Measurements from ENCODE around the gene GSAP. TPM values are rescaled to one million over a fixed set of nuclear protein-coding genes. Genes with fewer than 3 reads are reported as not detected.

Gene GSAP
- total and polyA plus RNA-seq, 2 donors (not counting 1 experiment from before 2014, with no cell fraction given), result 140 to 207 TPM

GRCh38 chr7:77433901-77434300, 17.8 kb upstream of the GSAP start:
- no peak overlapping the region for H3K4me3 Mint-ChIP-seq

DNA sequence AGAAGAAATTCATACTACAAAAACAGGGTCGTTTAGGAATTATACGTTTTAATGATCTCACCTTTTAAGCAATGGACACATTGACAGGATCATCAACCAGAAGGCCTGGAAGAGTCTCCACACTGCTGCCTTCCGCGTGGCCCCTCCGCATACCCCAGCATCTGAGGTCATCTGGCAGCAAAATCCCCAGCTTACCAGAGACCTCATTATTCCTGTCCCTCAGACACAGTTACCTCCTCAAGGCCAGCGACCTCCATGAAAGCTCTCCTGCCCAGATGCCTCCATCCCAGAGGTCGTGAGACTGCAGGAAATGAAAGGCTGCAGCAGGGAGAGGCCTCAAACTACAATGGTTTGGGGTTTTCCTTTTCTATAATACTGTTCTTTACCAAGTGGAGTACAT, 14.8 kb upstream of the GSAP start:
- no peak overlapping the region for H3K27ac ChIP-seq (ENCODE audit: low read length in 2 of 2)
- intact Hi-C loops (cut with micrococcal nuclease), result no loop called here
- no peaks in the 10 kb centered on the region for H3K36me3 ChIP-seq (replicated peaks in 1 of 2; ENCODE audit: control extremely low read depth in 1 of 2, control insufficient read depth in 1 of 2, extremely low read depth in 1 of 2, insufficient read depth in 2 of 2, low read length in 1 of 2)
- H3K4me1 ChIP-seq (ENCODE audit: control insufficient read depth in 2 of 2, insufficient read depth in 2 of 2, low read length in 2 of 2), result peaks cover 8 to 22% of the 10 kb centered on the region in 2 donors
- H3K9me3 Mint-ChIP-seq (ENCODE audit: insufficient read depth), result no peaks in the 10 kb centered on the region
- H3K9me3 ChIP-seq (ENCODE audit: control extremely low read depth in 1 of 3, control insufficient read depth in 2 of 3, insufficient read depth in 1 of 3, low read length in 2 of 3), result no peaks in the 10 kb centered on the region
- TF ChIP-seq EZH2 (IDR thresholded peaks at IDR 0.05; ENCODE audit: borderline replicate concordance, insufficient read depth, low read depth, low read length, poor library complexity, severe bottlenecking), result no peak
- TF ChIP-seq, protein P1, sequence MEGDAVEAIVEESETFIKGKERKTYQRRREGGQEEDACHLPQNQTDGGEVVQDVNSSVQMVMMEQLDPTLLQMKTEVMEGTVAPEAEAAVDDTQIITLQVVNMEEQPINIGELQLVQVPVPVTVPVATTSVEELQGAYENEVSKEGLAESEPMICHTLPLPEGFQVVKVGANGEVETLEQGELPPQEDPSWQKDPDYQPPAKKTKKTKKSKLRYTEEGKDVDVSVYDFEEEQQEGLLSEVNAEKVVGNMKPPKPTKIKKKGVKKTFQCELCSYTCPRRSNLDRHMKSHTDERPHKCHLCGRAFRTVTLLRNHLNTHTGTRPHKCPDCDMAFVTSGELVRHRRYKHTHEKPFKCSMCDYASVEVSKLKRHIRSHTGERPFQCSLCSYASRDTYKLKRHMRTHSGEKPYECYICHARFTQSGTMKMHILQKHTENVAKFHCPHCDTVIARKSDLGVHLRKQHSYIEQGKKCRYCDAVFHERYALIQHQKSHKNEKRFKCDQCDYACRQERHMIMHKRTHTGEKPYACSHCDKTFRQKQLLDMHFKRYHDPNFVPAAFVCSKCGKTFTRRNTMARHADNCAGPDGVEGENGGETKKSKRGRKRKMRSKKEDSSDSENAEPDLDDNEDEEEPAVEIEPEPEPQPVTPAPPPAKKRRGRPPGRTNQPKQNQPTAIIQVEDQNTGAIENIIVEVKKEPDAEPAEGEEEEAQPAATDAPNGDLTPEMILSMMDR (IDR thresholded peaks at IDR 0.05), result no peak
- no peak overlapping the region for H3K4me3 Mint-ChIP-seq
- POLR2A ChIA-PET, result no interaction called here
- ATAC-seq (ENCODE audit: low read depth), result no peak
- H3K9ac ChIP-seq (ENCODE audit: low read length), result no peak overlapping the region
- H3K27ac Mint-ChIP-seq, result no peak overlapping the region
- no peak overlapping the region for H3K4me3 ChIP-seq (ENCODE audit: control extremely low read depth in 1 of 5, extremely low read depth in 1 of 5, insufficient read depth in 1 of 5, low read depth in 2 of 5, low read length in 4 of 5)
- H3K79me2 ChIP-seq (ENCODE audit: control insufficient read depth, insufficient read depth, low read length), result no peaks in the 10 kb centered on the region
- H3K27me3 ChIP-seq (replicated peaks in 1 of 4; ENCODE audit: control extremely low read depth in 1 of 4, control insufficient read depth in 3 of 4, insufficient read depth in 4 of 4, low read length in 3 of 4), result no peaks in the 10 kb centered on the region
- H3K27me3 Mint-ChIP-seq, result no peaks in the 10 kb centered on the region
- peaks cover 28% of the 10 kb centered on the region for H3K4me1 Mint-ChIP-seq
- no peaks in the 10 kb centered on the region for H4K20me1 ChIP-seq (ENCODE audit: control insufficient read depth, insufficient read depth, low read length, poor library complexity, severe bottlenecking)
- no peak for DNase-seq
- 98% methylated on average over 5 of the region's 7 CpGs for WGBS (ENCODE audit: insufficient coverage)
- no peak overlapping the region for H2AFZ ChIP-seq (ENCODE audit: insufficient read depth, low read depth, low read length, poor library complexity, severe bottlenecking)
- H3K4me2 ChIP-seq (replicated peaks; ENCODE audit: low read depth, low read length, poor library complexity, severe bottlenecking), result no peak overlapping the region
- CTCF ChIA-PET, result no interaction called here

More at GRCh38 chr7:77433901-77434300, 17.8 kb upstream of the GSAP start:
- Mint-ChIP-seq H3K9me3 (ENCODE audit: insufficient read depth) (no peaks in the 10 kb centered on the region), H3K27ac (no peak overlapping the region), H3K27me3 (no peaks in the 10 kb centered on the region), H3K4me1 (peaks cover 3% of the 10 kb centered on the region)
- H3K9me3 ChIP-seq (ENCODE audit: control extremely low read depth in 1 of 3, control insufficient read depth in 2 of 3, insufficient read depth in 1 of 3, low read length in 2 of 3), result no peaks in the 10 kb centered on the region
- H3K36me3 ChIP-seq (replicated peaks in 1 of 2; ENCODE audit: control extremely low read depth in 1 of 2, control insufficient read depth in 1 of 2, extremely low read depth in 1 of 2, insufficient read depth in 2 of 2, low read length in 1 of 2), result no peaks in the 10 kb centered on the region
- H3K27me3 ChIP-seq (replicated peaks in 1 of 4; ENCODE audit: control extremely low read depth in 1 of 4, control insufficient read depth in 3 of 4, insufficient read depth in 4 of 4, low read length in 3 of 4), result no peaks in the 10 kb centered on the region
- ChIA-PET CTCF (interaction anchor here (1.6 kb wide), 1 partner anchor 218 kb away, joined by 5 read pairs; no protein-coding TSS in a partner anchor), POLR2A (no interaction called here)
- no peak overlapping the region for H2AFZ ChIP-seq (ENCODE audit: insufficient read depth, low read depth, low read length, poor library complexity, severe bottlenecking)
- H3K27ac ChIP-seq (ENCODE audit: low read length in 2 of 2), result no peak overlapping the region
- 91% methylated on average over 4 of the region's 5 CpGs for WGBS (ENCODE audit: insufficient coverage)
- no peaks in the 10 kb centered on the region for H4K20me1 ChIP-seq (ENCODE audit: control insufficient read depth, insufficient read depth, low read length, poor library complexity, severe bottlenecking)
- peaks cover 0 to 1% of the 10 kb centered on the region in 2 donors for H3K4me1 ChIP-seq (ENCODE audit: control insufficient read depth in 2 of 2, insufficient read depth in 2 of 2, low read length in 2 of 2)
- no peak overlapping the region for H3K4me3 ChIP-seq (ENCODE audit: control extremely low read depth in 1 of 5, extremely low read depth in 1 of 5, insufficient read depth in 1 of 5, low read depth in 2 of 5, low read length in 4 of 5)
- no peak for ATAC-seq (ENCODE audit: low read depth)
- intact Hi-C loops (cut with micrococcal nuclease), result no loop called here
- H3K79me2 ChIP-seq (ENCODE audit: control insufficient read depth, insufficient read depth, low read length), result no peaks in the 10 kb centered on the region
- DNase-seq, result no peak
- H3K4me2 ChIP-seq (replicated peaks; ENCODE audit: low read depth, low read length, poor library complexity, severe bottlenecking), result no peak overlapping the region
- TF ChIP-seq, protein P1 (IDR thresholded peaks at IDR 0.05), result no peak
- TF ChIP-seq EZH2 (IDR thresholded peaks at IDR 0.05; ENCODE audit: borderline replicate concordance, insufficient read depth, low read depth, low read length, poor library complexity, severe bottlenecking), result no peak
- no peak overlapping the region for H3K9ac ChIP-seq (ENCODE audit: low read length)

Measured in B cell (primary cell).